ENCODE results near the gene CD300LB. TPM values are rescaled to one million over a fixed set of nuclear protein-coding genes. Genes with fewer than 3 reads are reported as not detected.

CD300LB gene
- total RNA-seq, 4 donors from 2014 or later = 0.48 to 0.59 TPM; not detected in 2

GRCh38 chr17:74515941-74516340 lies 15.3 kb downstream of the CD300LB start:
- Histone ChIP-seq H3K36me3 (no peaks in the 10 kb centered on the region), H3K4me3 (no peak overlapping the region), H3K4me1 (no peaks in the 10 kb centered on the region), H3K27me3 (no peaks in the 10 kb centered on the region), H3K27ac (no peak overlapping the region), H3K9me3 (no peaks in the 10 kb centered on the region)
- intact Hi-C loops (cut with DNase I; ENCODE audit: low total_unique reads) = no loop called here
- DNase-seq = no peak
- no peak for TF ChIP-seq CTCF (IDR thresholded peaks at IDR 0.05)

DNA sequence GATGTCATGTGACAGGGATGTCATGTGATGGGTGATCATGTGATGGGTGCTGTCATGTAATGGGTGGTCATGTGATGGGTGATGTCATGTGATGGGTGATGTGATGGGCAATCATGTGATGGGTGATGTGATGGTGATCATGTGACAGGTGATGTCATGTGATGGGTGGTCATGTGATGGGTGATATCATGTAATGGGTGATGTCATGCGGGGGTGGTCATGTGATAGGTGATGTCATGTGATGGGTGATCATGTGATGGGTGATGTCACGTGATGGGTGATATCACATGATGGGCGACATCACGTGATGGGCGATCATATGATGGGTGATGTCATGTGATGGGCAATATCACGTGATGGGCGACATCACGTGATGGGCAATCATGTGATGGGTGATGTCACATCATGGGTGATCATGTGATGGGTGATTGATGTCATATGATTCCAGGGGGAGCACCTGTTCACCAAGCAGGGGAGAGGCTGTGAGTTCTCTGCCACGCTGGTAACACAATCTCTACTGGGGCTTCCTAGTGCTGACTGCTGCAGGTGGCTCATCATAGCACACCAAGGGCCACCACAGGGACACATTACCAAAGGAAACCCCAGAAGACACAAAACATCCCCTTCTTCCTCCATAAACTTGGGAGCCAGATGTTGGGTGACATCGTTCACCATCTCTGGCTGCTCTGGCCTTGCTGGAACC lies 16.5 kb downstream of the CD300LB start:
- TF ChIP-seq POLR2A (IDR thresholded peaks at IDR 0.05) = no peak
- no peak for TF ChIP-seq CTCF (IDR thresholded peaks at IDR 0.05)
- DNase-seq = no peak
- H3K27ac ChIP-seq = no peak overlapping the region
- no peaks in the 10 kb centered on the region for H3K36me3 ChIP-seq
- H3K4me3 ChIP-seq = no peak overlapping the region
- H3K27me3 ChIP-seq = no peaks in the 10 kb centered on the region
- intact Hi-C loops (cut with DNase I; ENCODE audit: low total_unique reads) = no loop called here
- no peaks in the 10 kb centered on the region for H3K4me1 ChIP-seq
- H3K9me3 ChIP-seq = no peaks in the 10 kb centered on the region

DNA sequence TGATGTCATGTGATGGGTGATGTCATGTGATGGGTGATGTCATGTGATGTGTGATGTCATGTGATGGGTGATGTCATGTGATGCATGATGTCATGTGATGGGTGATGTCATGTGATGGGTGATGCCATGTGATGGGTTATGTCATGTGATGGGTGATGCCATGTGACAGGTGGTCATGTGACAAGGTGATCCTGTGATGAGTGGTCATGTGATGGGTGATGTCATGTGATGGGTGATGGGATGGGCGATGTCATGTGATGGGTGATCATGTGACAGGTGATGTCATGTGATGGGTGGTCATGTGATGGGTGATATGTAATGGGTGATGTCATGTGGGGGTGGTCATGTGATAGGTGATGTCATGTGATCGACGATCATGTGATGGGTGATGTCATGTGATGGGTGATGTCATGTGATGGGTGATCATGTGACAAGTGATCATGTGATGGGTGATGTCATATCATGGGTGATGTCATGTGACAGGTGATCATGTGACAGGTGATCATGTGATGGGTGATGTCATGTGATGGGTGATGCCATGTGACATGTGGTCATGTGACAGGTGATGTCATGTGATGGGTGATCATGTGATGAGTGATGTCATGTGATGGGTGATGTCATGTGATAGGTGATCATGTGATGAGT lies 17.2 kb downstream of the CD300LB start:
- H3K4me3 ChIP-seq = no peak overlapping the region
- H3K9me3 ChIP-seq = no peaks in the 10 kb centered on the region
- no peaks in the 10 kb centered on the region for H3K36me3 ChIP-seq
- no peak overlapping the region for H3K27ac ChIP-seq
- DNase-seq = no peak
- intact Hi-C loops (cut with DNase I; ENCODE audit: low total_unique reads) = no loop called here
- H3K27me3 ChIP-seq = no peaks in the 10 kb centered on the region
- H3K4me1 ChIP-seq = no peaks in the 10 kb centered on the region
- TF ChIP-seq POLR2A (IDR thresholded peaks at IDR 0.05) (no peak), CTCF (IDR thresholded peaks at IDR 0.05) (no peak)

- intact Hi-C loops (cut with DNase I; ENCODE audit: low total_unique reads) = no loop called here
- no peak overlapping the region for H3K4me3 ChIP-seq
- TF ChIP-seq CTCF (IDR thresholded peaks at IDR 0.05) (no peak), POLR2A (IDR thresholded peaks at IDR 0.05) (no peak)
- H3K36me3 ChIP-seq = no peaks in the 10 kb centered on the region
- no peak for DNase-seq
- H3K9me3 ChIP-seq = no peaks in the 10 kb centered on the region
- H3K4me1 ChIP-seq = no peaks in the 10 kb centered on the region
- no peaks in the 10 kb centered on the region for H3K27me3 ChIP-seq
- H3K27ac ChIP-seq = no peak overlapping the region
These were observed 18.6 kb downstream of the CD300LB start for GRCh38 chr17:74512624-74513091.

DNA sequence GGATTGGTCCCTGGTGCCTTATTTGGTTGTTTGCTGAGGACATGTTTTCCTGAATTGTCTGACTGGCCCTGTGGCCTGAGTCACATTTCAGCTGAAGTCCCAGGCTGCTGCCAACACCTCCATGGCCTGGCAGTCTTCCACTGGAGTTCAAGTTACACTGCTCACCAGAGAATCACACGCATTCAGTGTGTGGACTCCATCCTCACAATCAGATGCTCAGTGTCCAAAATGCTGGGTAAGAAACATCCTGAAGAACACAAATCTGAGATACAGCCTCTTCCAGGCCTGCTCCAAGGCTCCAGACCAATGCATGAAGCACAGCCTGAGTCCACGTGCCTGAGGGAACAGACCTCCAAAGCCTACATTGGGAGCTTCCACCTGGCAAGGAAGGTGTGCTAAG lies 19.2 kb downstream of the CD300LB start:
- Histone ChIP-seq H3K4me3 (no peak overlapping the region), H3K27me3 (no peaks in the 10 kb centered on the region), H3K9me3 (no peaks in the 10 kb centered on the region), H3K27ac (no peak overlapping the region), H3K36me3 (no peaks in the 10 kb centered on the region), H3K4me1 (no peaks in the 10 kb centered on the region)
- no peak for DNase-seq
- intact Hi-C loops (cut with DNase I; ENCODE audit: low total_unique reads) = no loop called here
- TF ChIP-seq POLR2A (IDR thresholded peaks at IDR 0.05) = no peak
